Mesendoderm (in vitro differentiated cells): ENCODE results near the gene KIF22.
A peak's percentile ranks its signal among the peaks of the same experiment; 100 is the strongest.
"Not testable (repeated sequence)": the region's sequence is repeated elsewhere in the genome, so short reads cannot be mapped to it uniquely, and the experiment has no call there.

Source experiments
- DNase-seq: peaks from one replicate; pipeline ENCODE4 v3.0.0; 2013
- H2AK5ac ChIP-seq: 2 replicates; pipeline ENCODE4 v1.6.1; 2013; ENCODE audit warnings: low read length, inconsistent platforms
- H2BK120ac ChIP-seq: 2 replicates; pipeline ENCODE4 v1.6.1; 2013; ENCODE audit warnings: low read depth, mild to moderate bottlenecking, low read length, moderate library complexity, mixed read lengths
- H2BK15ac ChIP-seq: replicated peaks from 2 replicates; pipeline ENCODE4 v1.6.1; 2013; ENCODE audit warnings: low read depth, mild to moderate bottlenecking, moderate library complexity
- H2BK5ac ChIP-seq: 2 replicates; pipeline ENCODE4 v1.6.1; 2013; ENCODE audit warnings: low read length, inconsistent platforms
- H3K18ac ChIP-seq: 2 replicates; pipeline ENCODE4 v1.6.1; 2013; ENCODE audit warnings: mild to moderate bottlenecking, low read length, mixed read lengths
- H3K23ac ChIP-seq: one replicate; pipeline ENCODE4 v1.6.1; 2013; ENCODE audit warnings: low read length
- H3K27ac ChIP-seq: 2 replicates; pipeline ENCODE4 v1.5.1; 2013; ENCODE audit warnings: low read depth, mild to moderate bottlenecking, inconsistent platforms, low read length, moderate library complexity
- H3K27me3 ChIP-seq: 2 replicates; pipeline ENCODE4 v1.6.1; 2013; ENCODE audit warnings: low read length, control low read depth, mild to moderate bottlenecking, inconsistent platforms; ENCODE audit not compliant: insufficient read depth, poor library complexity
- H3K36me3 ChIP-seq: 2 replicates; pipeline ENCODE4 v1.6.1; 2013; ENCODE audit warnings: low read length, inconsistent platforms; ENCODE audit not compliant: control insufficient read depth, insufficient read depth
- H3K4ac ChIP-seq: one replicate; pipeline ENCODE4 v1.6.1; 2013; ENCODE audit warnings: low read depth, mild to moderate bottlenecking, low read length, moderate library complexity
- H3K4me1 ChIP-seq: 2 replicates; pipeline ENCODE4 v1.6.1; 2013; ENCODE audit warnings: low read depth, low read length, inconsistent platforms; ENCODE audit not compliant: control insufficient read depth
- H3K4me2 ChIP-seq: 2 replicates; pipeline ENCODE4 v1.6.1; 2013; ENCODE audit warnings: low read length
- H3K4me3 ChIP-seq: 2 replicates; pipeline ENCODE4 v1.5.1; 2013; ENCODE audit warnings: mild to moderate bottlenecking, low read length
- H3K56ac ChIP-seq: one replicate; pipeline ENCODE4 v1.6.1; 2013; ENCODE audit warnings: low read length
- H3K79me1 ChIP-seq: 2 replicates; pipeline ENCODE4 v1.6.1; 2013; ENCODE audit warnings: low read length, inconsistent platforms
- H3K79me2 ChIP-seq: 2 replicates; pipeline ENCODE4 v1.6.1; 2013; ENCODE audit warnings: mild to moderate bottlenecking, low read length; ENCODE audit not compliant: control insufficient read depth, insufficient read depth
- H3K9ac ChIP-seq: 2 replicates; pipeline ENCODE4 v1.6.1; 2013; ENCODE audit warnings: low read length, inconsistent platforms
- H4K5ac ChIP-seq: one replicate; pipeline ENCODE4 v1.6.1; 2013; ENCODE audit warnings: low read length
- H4K8ac ChIP-seq: one replicate; pipeline ENCODE4 v1.6.1; 2013; ENCODE audit warnings: low read depth, mild to moderate bottlenecking, control low read depth, low read length, moderate library complexity
- WGBS: extraction: QIAGEN DNeasy Blood & Tissue Kit; methylation state at CpG from one replicate; pipeline ENCODE4 v1.1.7; 2013; ENCODE audit warnings: low lambda C conversion rate, missing lambda C conversion rate; ENCODE audit not compliant: insufficient coverage; ENCODE audit errors: extremely low coverage; 5-methylcytosine and 5-hydroxymethylcytosine counted together

KIF22 gene

DNA sequence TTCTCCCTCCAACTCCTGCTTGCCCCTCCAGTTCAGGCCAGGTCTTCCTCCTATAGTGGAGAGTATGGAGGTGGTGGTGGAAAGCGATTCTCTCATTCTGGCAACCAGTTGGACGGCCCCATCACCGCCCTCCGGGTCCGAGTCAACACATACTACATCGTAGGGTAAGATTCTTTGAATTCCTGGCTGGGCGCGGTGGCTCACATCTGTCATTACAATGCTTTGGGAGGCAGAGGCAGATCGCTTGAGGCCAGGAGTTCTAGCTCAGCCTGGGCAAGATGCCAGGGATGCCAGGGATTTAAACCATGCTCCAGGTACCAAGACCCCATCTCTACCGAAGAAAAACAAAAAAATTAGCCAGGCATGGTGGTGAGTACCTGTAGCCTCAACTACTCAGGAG, 11.1 kb upstream of the KIF22 start:
- Histone ChIP-seq H3K27ac (no peak overlapping the region), H2BK5ac (no peak overlapping the region), H3K18ac (no peak overlapping the region), H3K79me2 (no peaks in the 10 kb centered on the region), H4K8ac (no peak overlapping the region), H3K4ac (no peak overlapping the region), H2BK15ac (no peak overlapping the region), H2AK5ac (no peak overlapping the region), H3K56ac (no peak overlapping the region), H2BK120ac (no peak overlapping the region), H3K9ac (no peak overlapping the region), H3K27me3 (no peaks in the 10 kb centered on the region), H4K5ac (no peak overlapping the region), H3K4me1 (no peaks in the 10 kb centered on the region), H3K4me3 (no peak overlapping the region), H3K36me3 (no peaks in the 10 kb centered on the region), H3K4me2 (no peak overlapping the region), H3K23ac (no peak overlapping the region), H3K79me1 (no peaks in the 10 kb centered on the region)
- DNase-seq: peak; percentile 63
- WGBS: no CpG with 5 or more reads among the region's 10 CpGs

DNA sequence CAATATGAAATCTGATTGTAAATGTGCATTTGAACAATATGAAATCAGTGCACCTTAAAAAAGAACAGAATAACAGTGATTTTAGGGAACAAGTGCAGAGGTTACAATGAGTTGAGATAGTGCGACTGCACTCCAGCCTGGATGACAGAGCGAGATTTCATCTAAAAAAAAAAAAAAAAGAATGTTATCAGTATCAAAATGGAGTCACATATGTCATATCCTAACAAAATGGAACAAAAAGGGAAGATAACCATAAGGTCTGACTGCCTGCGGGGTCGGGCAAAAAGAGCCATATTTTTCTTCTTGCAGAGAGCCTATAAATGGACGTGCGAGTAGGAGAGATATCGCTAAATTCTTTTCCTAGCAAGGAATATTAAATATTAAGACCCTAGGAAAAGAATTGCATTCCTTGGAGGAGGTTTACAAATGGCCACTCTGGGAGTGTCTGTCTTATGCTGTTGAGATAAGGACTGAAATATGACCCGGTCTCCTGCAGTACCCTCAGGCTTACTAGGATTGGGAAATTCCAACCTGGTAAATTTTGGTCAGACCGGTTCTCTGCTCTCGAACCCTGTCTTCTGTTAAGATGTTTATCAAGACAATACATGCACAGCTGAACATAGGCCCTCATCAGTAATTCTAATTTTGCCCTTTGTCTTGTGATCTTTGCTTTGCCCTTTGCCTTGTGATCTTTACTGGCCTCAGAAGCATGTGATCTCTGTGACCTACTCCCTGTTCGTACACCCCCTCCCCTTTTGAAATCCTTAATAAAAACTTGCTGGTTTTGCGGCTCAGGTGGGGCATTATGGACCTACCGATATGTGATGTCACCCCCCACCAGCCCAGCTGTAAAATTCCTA, 7.2 kb upstream of the KIF22 start:
- not testable (repeated sequence) for H3K79me1 ChIP-seq, H3K4ac ChIP-seq, H3K27ac ChIP-seq, H4K5ac ChIP-seq, H2AK5ac ChIP-seq, H3K23ac ChIP-seq, H3K4me1 ChIP-seq, H4K8ac ChIP-seq, H3K79me2 ChIP-seq, H2BK5ac ChIP-seq, H2BK15ac ChIP-seq, H2BK120ac ChIP-seq, DNase-seq, H3K4me3 ChIP-seq, H3K56ac ChIP-seq, H3K9ac ChIP-seq, H3K36me3 ChIP-seq, H3K18ac ChIP-seq, H3K27me3 ChIP-seq, H3K4me2 ChIP-seq
- no CpG with 5 or more reads among the region's 13 CpGs for WGBS

DNA sequence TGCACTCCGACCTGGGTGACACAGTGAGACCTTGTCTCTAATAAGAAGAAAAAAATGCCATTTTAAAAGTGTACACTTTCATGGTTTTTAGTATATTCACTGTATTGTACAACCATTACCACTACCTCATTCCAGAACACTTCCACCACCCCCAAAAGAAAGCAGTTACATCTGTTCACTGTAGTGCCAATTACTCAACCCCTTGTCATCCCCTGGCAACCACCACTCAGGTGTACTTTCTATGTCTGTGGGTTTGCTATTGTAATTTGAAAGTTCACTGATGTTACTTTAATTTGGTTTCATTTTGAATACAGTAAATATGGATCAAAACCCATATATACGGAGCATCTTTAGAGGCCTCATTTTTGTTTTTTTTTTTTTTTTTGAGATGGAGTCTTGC, 6.4 kb upstream of the KIF22 start:
- no peaks in the 10 kb centered on the region for H3K79me2 ChIP-seq
- no peak overlapping the region for H3K4me3 ChIP-seq
- WGBS: no CpG with 5 or more reads among the region's 2 CpGs
- H2BK120ac ChIP-seq: no peak overlapping the region
- no peak overlapping the region for H4K8ac ChIP-seq
- H3K4ac ChIP-seq: no peak overlapping the region
- no peak overlapping the region for H2BK15ac ChIP-seq
- H3K9ac ChIP-seq: no peak overlapping the region
- H3K56ac ChIP-seq: no peak overlapping the region
- no peak overlapping the region for H3K18ac ChIP-seq
- H4K5ac ChIP-seq: no peak overlapping the region
- no peak overlapping the region for H2BK5ac ChIP-seq
- H3K36me3 ChIP-seq: no peaks in the 10 kb centered on the region
- DNase-seq: no peak
- H3K27ac ChIP-seq: no peak overlapping the region
- H3K4me1 ChIP-seq: no peaks in the 10 kb centered on the region
- H3K27me3 ChIP-seq: no peaks in the 10 kb centered on the region
- no peaks in the 10 kb centered on the region for H3K79me1 ChIP-seq
- H3K23ac ChIP-seq: no peak overlapping the region
- H2AK5ac ChIP-seq: no peak overlapping the region
- H3K4me2 ChIP-seq: no peak overlapping the region

GRCh38 chr16:29784901-29785500, 5.5 kb upstream of the KIF22 start:
- Histone ChIP-seq H3K4ac (no peak overlapping the region), H3K79me2 (no peaks in the 10 kb centered on the region), H2BK120ac (no peak overlapping the region), H4K8ac (no peak overlapping the region), H3K18ac (no peak overlapping the region), H2AK5ac (no peak overlapping the region), H3K36me3 (no peaks in the 10 kb centered on the region), H3K4me3 (no peak overlapping the region), H3K79me1 (no peaks in the 10 kb centered on the region), H2BK15ac (no peak overlapping the region), H3K9ac (peak overlapping the region; percentile 69), H3K56ac (peak overlapping the region; percentile 87), H3K27ac (no peak overlapping the region), H3K4me2 (peak overlapping the region; percentile 68), H4K5ac (no peak overlapping the region), H3K27me3 (no peaks in the 10 kb centered on the region), H3K23ac (no peak overlapping the region), H3K4me1 (peaks cover 2% of the 10 kb centered on the region), H2BK5ac (no peak overlapping the region)
- WGBS: no CpG with 5 or more reads among the region's 38 CpGs
- DNase-seq: peak; percentile 88

- H3K79me2 ChIP-seq: peaks cover 16% of the 10 kb centered on the region
- not testable (repeated sequence) for H2BK120ac ChIP-seq, H3K79me1 ChIP-seq, H4K5ac ChIP-seq, H2BK15ac ChIP-seq, H3K36me3 ChIP-seq, H3K4ac ChIP-seq, H2AK5ac ChIP-seq, H4K8ac ChIP-seq, H3K27ac ChIP-seq, H3K56ac ChIP-seq, H3K4me3 ChIP-seq, H3K27me3 ChIP-seq, H3K4me1 ChIP-seq, H3K18ac ChIP-seq, H3K9ac ChIP-seq, H2BK5ac ChIP-seq, H3K23ac ChIP-seq, H3K4me2 ChIP-seq, DNase-seq
- WGBS: no CpG with 5 or more reads among the region's 4 CpGs
Measured at GRCh38 chr16:29787155-29787554, 3.4 kb upstream of the KIF22 start.
